ENCODE data around the gene PITPNC1.
"Not testable (repeated sequence)": the region's sequence is repeated elsewhere in the genome, so short reads cannot be mapped to it uniquely, and the experiment has no call there.

PITPNC1 gene

DNA sequence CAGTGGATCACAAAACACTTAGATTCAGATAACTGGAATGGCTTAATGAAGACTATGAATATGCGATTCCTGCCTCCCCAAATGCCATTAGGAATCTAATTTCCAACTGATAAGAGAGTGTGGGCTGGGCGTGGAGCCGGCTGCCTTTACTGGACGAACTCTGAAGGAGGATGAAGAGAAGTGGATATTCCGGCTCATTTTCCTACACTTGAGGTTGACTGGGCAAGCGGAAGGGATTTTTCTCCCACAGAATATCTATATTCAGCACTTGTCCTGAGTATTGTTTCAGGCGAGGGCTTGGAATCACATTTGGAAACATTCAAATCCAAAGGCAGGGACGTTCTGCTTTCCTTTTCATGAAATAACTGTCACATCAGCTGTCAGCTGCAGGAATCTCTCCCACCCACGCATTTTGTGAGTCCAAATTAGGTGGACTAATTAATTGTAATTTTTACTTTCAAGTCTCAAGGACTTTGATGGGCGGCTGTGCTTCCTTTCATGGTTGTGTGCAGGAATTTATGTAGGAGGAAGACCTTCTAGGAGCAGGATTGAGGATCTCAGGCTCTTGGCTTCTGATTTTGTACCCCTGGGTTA, 138.5 kb downstream of the PITPNC1 start:
- no peak for DNase-seq (ENCODE audit: low spot score)

- not testable (repeated sequence) for DNase-seq (ENCODE audit: low spot score)
Measured at GRCh38 chr17:67516571-67516970, 139.5 kb downstream of the PITPNC1 start.

- DNase-seq (ENCODE audit: low spot score) = no peak
Measured at GRCh38 chr17:67517325-67517724, 140.2 kb downstream of the PITPNC1 start.

DNA sequence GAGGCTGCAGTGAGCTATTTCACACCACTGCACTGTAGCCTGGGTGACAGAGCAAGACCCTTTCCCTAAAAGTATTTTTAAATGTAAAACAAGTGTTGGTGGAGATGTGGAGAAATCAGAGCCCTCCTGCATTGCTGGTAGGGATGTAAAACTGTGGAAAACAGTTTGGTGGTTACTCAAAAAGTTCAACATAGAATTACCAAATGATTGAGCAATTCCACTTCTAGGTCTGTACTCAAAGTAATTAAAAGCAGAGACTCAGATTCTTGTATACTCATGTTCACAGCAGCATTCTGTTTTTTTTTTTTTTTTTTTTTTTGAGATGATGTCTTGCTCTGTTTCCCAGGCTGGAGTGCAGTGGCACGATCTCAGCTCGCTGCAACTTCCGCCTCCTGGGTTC, 141.8 kb downstream of the PITPNC1 start:
- DNase-seq (ENCODE audit: low spot score) = no peak

GRCh38 chr17:67519801-67520251, 142.7 kb downstream of the PITPNC1 start:
- DNase-seq (ENCODE audit: low spot score) = no peak

- DNase-seq (ENCODE audit: low spot score) = no peak
Measured at GRCh38 chr17:67520252-67520906, 143.3 kb downstream of the PITPNC1 start.

- no peak for DNase-seq (ENCODE audit: low spot score)
Measured at GRCh38 chr17:67520916-67521774, 144.1 kb downstream of the PITPNC1 start.

GRCh38 chr17:67521775-67522069, 144.6 kb downstream of the PITPNC1 start:
- DNase-seq (ENCODE audit: low spot score) = no peak

GRCh38 chr17:67523101-67523500, 146.0 kb downstream of the PITPNC1 start:
- no peak for DNase-seq (ENCODE audit: low spot score)

DNA sequence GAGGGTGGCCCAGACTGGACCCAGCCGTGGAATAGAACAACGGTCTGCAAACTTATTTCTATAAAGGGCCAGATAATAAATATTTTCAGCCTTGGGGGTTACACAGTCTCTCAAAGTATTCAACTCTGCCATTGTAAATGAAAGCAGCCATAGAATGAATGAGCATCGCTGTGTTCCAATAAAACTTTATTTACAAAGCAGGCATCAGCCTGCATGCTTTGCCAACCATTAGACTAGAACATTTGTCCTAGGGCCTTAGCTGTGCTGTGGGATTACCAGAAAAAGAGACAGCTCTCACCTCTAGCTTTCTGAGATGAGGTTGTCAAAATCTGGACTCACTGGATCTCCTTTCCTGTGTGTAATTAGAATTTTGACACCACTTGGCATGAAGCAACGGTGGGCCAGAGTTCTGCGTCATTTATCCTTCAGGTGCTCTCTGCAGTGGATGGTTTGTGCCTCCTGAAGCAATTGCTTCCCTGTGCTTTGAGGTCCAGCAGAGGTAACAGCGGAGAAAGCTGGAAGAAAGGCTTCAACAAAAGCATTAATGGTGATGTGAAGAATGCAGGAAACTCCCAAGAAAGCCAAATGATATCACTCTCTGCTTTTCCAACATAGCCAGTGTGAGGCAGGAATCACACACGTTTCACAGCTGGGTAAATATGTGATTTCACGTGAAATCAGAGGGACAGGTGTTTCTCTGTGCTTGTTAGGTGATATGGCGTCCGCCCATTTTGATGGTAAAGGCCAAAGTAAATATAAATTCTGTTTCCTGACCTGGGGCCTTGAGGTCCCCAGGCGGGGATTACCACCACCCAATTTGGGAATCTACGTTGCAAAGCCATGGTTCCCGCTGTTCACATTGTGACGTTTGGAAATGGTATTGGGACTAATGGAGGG, 148.4 kb downstream of the PITPNC1 start:
- DNase-seq (ENCODE audit: low spot score) = no peak

GRCh38 chr17:67526700-67527099, 149.6 kb downstream of the PITPNC1 start:
- no peak for DNase-seq (ENCODE audit: low spot score)

GRCh38 chr17:67528751-67529436, 151.8 kb downstream of the PITPNC1 start:
- peak; percentile 80 for DNase-seq (ENCODE audit: low spot score)

GRCh38 chr17:67531291-67531690, 154.2 kb downstream of the PITPNC1 start:
- DNase-seq (ENCODE audit: low spot score) = peak; percentile 57

DNA sequence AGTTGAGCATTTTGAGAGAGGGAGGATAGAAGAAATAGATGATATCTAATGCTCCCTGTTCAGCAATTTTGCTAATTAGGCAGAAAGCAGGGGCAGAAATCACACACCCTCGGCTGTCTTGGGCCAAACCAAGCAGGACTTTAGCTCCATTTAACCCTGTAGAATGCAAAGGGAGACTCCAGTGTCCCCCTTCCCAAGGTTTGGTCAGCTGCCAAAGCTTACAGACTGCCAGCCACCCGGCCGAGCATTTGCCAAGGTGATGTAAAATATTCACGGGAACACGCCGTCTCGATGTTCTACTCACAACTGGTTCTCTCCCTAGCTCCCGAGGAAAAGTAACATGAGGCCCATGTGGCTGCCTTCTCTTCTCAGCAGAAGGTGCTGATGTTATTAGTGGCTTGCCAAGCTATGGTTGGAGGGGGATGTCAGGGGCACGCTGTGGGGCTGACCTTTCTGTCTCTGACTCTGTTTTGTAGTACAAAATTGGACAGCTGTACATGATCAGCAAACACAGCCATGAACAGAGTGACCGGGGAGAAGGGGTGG, 155.3 kb downstream of the PITPNC1 start:
- DNase-seq (ENCODE audit: low spot score) = peak; percentile 42

GRCh38 chr17:67534941-67535340, 157.9 kb downstream of the PITPNC1 start:
- DNase-seq (ENCODE audit: low spot score) = no peak

DNA sequence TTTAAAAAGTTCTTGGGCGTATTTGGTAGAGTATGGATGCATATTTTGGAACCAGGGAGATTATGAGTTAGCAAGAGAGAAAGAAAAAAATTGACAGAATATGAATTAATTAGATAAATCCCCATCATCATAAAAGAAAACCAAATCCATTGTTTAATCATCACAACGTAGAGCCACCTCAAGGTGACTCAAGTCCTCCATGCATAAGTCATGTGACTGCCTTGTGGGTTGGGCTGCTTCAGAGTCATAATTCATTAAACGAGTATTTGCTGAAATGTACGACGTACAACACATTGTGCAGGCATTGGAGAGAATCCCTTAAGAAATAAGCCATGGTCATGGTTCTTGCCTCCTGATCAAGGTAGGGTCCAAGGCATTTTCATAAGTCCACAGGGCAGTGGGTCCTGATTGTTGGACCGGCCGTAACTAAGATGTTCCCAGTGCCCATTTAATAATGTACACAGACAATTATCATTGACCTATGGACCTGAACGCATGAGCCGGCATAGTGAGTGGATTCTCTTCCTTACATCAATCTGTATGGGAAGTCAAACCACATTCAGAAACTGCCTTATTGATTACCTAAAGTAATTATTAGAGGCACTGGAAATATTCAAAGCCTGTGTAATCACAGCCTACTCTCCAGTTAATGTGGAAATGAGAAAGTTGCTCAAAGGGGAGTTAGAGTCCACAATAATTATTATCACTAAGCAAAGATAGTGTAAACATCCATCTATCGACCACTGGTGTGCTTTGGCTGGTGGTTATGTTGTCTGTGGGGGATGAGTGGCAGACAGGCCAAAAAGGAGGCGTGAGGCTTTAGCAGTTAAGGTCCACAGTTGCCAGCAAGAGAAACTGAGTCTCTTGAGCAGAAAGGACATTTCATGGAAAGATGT, 165.4 kb downstream of the PITPNC1 start:
- no peak for DNase-seq (ENCODE audit: low spot score)

GRCh38 chr17:67544364-67544955, 167.4 kb downstream of the PITPNC1 start:
- no peak for DNase-seq (ENCODE audit: low spot score)

DNA sequence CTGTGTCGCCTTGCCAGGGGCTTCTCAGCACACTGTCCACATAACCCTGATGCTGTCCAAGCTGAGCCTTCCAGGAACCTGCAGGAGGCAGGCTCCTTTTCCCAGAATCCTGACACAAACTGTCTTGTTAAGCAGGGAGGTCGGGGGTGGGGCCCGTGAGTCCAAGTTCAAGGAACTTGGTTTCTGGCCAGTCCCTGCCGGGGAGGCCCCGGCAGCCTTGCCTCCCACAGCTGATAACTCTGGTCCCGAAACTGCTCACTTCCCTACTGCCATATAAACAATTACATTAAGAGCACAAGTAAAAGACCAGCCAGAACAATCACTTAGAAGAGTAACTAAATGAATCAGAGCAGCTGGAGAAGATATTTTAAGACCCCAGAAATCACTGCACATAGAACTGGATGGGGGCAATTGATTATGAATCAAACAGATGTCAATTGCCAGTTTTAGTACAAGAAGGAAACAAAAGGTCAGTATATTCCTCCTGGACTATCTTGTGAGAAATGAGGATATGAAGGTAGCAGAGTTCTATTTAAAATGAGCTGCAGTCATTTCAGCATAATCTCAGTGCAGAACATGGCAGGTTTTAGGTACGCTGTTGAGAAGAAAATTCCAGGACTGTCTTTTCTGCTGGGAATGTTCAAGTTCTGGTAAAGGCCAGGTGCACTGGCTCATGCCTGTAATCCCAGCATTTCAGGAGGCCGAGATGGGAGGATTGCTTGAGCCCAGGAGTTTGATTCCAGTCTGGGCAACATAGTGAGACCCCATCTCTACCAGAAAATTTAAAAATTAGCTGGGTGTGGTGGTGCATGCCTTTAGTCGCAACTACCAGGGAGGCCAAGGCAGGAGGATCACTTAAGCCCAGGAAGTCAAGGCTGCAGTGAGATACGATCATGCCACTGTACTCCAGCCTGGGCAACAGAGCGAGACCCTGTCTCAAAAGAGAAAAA, 169.8 kb downstream of the PITPNC1 start:
- peak; percentile 43 for DNase-seq (ENCODE audit: low spot score)

DNA sequence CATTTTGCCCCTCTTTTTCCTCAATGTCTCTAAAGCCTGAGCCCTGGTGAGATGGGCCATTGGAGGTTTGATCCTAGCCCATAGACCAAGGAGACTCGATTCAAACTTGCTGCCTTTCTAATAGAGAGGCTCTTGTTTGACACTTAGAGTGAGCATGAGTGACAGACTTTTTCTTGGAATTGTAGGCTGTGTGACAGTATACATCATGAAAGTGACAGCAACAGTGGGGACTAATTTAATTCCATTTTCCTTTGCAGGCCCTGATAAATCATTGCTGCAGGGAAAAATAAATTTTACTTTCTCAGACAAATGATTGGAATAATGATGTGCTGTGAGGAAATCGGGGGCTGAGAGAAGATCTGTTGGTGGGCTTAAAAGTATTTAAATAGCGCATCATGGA, 171.6 kb downstream of the PITPNC1 start:
- no peak for DNase-seq (ENCODE audit: low spot score)
